Kasumi-1 (cell line): Measurements from ENCODE around the gene PLAAT5.
"Not testable (repeated sequence)": the region's sequence is repeated elsewhere in the genome, so short reads cannot be mapped to it uniquely, and the experiment has no call there.

Experiments used
- DNase-seq, 2 experiments: peaks; one replicate each; lab custom pipeline; 2025; lab: John Stamatoyannopoulos, UW

PLAAT5 gene

GRCh38 chr11:63490551-63491239 lies at the start of gene PLAAT5:
Gene PLAAT5 (minus strand): TSS chr11:63491167. CDS start chr11:63491034, 133 bp downstream.
- no peak for DNase-seq

GRCh38 chr11:63537293-63538101 lies 46.5 kb upstream of the PLAAT5 start:
- no peak for DNase-seq

DNA sequence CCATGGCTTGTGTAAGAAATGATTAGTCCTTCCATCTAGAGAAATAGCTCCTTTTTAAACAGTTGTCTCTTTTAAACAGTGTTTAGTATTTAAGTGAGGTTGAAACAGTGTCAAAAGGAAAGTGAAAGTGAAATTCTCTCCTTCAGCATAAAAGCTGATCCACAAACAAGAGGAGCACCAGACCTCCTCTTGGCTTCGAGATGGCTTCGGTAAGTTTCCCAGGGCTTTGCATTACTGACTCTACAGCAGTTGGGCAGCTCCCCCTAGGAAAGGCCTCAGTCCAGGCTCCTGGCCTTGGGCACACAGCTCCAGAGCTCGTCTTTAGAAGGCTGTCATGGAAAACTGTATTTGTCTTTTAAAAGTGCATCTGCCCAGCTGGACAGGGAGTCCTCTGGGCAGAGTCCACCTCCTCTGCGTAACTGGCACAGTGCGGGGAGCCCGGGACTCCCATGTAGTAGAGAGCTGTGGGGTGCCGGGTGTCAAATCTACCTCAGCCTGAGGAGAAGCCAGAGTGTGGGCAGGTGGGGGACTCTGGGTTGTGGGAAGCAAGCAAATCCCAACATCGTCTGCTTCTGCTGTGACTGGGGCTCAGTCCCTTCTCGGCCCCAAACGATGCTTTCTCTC lies 45.8 kb upstream of the PLAAT5 start, which contains the start of gene PLAAT4:
Gene PLAAT4, plus strand, starts transcription at position 140 of the 624 bp plus-strand sequence. Its CDS starts 61 bp downstream, at position 201.
- DNase-seq: peak; percentile 8 to 14

DNA sequence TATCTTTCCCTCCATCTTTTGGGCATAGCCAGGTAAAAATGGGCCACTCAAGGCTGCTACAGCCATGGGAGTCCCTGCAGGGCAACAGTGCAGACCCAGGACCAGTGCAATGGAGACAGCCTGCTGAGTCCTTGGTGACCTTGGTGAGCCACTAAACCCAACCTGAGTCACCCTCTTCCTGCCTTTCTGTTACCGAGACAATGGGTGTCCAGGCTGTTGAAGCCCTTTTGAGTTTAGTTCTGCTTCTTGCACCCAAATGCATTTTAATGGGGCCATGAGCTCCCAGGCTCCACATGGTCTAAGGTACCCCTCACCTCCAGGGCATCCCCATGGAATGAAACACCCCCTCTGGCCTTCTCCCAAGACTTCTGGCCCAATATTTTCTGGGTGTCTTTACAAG lies 44.8 kb upstream of the PLAAT5 start:
- DNase-seq: no peak

GRCh38 chr11:63534895-63535461 lies 44.0 kb upstream of the PLAAT5 start:
- DNase-seq: no peak

- no peak for DNase-seq
Observed at GRCh38 chr11:63534076-63534475, 43.1 kb upstream of the PLAAT5 start.

- no peak for DNase-seq
Observed at GRCh38 chr11:63532799-63533475, 42.0 kb upstream of the PLAAT5 start.

DNA sequence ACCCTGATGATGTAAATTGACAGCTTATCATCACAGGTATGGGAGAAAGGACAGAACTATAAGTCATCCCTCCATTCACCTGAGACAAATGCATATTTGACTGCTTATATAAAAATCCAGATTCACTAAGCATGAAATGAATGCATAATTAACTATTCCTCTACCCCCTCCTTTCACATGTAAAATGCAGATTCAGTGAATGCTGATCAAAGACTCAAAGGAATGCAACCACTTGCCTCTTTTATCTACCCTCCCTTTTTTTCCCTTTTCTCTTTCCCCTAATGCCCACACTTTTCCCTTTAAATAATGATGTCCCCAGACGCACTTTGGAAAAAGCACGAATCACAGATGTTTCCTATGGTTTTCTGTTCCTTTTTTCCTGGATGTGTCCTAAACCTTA lies 41.1 kb upstream of the PLAAT5 start:
- DNase-seq: no peak

- DNase-seq: peak; percentile 30 to 66
Observed at GRCh38 chr11:63531074-63531792, 40.3 kb upstream of the PLAAT5 start.

DNA sequence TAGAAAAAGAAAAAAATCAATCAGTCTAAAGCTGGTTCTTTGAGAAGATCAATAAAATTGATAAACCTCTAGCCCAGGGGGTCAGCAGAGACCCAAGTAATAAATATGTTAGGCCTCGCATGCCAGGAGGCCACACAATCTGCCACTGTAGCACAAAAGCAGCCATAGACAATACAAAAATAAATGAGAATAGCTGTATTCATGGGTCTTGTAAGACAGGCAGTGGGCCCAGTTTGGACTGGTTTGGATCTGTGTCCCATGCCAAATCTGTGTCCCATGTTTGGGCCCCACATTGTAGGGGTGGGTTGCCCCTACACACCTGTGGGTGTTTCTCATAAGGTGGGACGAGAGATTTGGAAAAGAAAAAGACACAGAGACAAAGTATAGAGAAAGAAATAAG lies 39.1 kb upstream of the PLAAT5 start:
- no peak for DNase-seq

DNA sequence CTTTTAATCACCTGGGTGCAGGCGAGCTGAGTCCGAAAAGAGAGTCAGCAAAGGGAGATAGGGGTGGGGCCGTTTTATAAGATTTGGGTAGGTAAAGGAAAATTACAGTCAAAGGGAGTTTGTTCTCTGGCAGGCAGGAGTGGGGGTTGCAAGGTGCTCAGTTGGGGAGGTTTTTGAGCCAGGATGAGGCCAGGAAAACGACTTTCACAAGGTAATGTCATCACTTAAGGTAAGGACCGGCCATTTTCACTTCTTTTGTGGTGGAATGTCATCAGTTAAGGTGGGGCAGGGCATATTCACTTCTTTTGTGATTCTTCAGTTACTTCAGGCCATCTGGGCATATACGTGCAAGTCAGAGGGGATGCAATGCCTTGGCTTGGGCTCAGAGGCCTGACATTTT lies 38.4 kb upstream of the PLAAT5 start:
- not testable (repeated sequence) for DNase-seq

DNA sequence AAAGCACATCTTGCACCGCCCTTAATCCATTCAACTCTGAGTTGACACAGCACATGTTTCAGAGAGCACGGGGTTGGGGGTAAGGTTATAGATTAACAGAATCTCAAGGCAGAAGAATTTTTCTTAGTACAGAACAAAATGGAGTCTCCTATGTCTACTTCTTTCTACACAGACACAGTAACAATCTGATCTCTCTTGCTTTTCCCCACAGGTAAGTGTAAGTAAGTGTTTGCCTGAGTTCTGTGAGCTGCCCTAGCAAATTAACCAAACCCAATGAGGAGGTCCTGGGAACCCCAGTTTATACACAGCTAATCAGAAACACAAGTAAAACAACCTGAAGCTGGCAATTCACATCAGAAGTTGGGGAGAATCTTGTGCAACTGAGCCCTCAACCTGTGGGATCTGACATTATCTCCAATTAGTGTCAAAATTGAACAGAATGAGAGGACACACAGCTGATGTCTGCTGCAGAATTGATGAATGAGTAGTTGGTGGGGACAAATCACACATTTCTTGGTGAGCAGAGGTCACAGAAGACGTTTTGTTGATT lies 37.8 kb upstream of the PLAAT5 start:
- not testable (repeated sequence) for DNase-seq

DNA sequence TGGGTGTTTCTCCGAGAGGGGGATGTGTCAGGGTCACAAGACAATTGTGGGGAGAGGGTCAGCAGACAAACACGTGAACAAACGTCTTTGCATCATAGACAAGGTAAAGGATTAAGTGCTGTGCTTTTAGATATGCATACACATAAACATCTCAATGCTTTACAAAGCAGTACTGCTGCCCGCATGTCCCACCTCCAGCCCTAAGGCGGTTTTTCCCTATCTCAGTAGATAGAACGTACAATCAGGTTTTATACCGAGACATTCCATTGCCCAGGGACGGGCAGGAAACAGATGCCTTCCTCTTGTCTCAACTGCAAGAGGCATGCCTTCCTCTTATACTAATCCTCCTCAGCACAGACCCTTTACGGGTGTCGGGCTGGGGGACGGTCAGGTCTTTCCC lies 37.2 kb upstream of the PLAAT5 start:
- DNase-seq: not testable (repeated sequence)

DNA sequence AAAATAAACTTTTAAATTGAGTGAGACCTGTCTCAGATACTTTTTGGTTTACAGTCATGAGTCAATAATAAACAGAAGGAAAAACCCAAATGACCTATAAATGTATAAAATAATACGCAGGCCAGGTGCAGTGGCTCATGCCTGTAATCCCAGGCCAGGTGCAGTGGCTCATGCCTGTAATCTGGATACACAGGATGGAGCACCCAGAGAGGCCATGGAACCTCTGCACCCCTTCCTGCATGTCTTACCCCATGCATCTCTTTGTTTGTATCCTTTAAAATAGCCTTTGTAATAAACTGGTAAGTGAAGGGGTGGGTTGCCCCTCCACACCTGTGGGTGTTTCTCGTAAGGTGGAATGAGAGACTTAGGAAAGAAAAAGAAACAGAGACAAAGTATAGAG lies 36.7 kb upstream of the PLAAT5 start:
- no peak for DNase-seq

DNA sequence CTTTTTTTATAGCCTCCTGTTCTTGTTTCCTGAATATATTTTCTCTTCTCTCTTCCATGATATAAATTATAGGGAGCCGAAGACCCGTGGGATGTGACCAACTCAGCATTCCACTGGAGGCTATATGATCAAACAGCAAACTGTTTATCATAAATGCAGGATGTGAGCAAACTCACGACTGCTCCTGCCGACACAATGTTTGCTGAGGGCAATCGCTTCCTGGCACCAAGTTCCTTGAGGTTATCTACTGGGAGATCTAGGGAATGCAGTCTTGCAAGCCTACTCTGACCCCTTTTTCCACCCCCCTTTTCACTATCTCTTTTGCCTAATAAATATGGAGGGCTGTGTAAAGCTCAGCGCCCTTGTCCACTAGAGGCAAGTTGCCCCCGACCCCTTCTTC lies 32.2 kb upstream of the PLAAT5 start:
- no peak for DNase-seq

- peak in 1 of 2 experiments; percentile 12 for DNase-seq
Observed at GRCh38 chr11:63521896-63522295, 30.9 kb upstream of the PLAAT5 start.

DNA sequence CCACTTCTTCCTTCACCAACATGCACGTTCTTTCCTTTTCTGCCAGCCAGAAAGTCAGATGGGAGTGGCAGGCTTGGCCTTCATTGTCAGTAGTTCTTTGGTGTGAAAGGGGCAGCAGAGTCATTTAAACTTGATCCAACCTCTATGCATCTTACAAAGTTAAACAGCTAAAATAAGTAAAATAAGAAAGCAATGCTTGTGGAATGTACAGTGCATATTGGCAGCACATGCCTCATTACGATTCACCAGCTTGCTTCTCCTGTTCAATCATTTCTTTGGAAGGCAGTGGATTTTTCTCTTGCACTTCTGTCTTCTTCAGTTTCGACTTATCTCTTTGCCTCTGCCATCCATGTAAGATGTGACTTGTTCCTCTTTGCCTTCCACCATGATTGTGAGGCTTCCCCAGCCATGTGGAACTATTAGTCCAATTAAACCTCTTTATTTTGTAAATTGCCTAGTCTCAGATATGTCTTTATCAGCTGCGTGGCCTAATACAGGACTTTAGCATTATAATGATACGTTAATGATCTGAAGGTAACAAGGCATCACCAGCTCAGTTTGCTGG lies 29.7 kb upstream of the PLAAT5 start:
- no peak for DNase-seq

DNA sequence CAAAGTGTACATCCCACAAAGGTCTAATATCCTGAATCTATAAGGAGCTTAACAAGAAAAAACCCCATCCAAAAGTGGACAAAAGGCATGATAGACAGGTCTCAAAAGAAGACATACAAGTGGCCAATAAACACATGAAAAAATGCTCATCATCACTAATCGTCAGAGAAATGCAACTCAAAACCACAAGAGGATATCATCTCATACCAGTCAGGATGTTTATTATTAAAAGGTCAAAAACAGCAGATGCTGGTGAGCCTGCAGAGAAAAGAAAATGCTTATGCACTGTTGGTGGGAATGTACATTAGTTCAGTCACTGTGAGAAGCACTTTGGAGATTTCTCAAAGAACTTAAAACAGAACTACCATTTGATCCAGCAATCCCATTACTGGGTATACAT lies 27.6 kb upstream of the PLAAT5 start:
- no peak for DNase-seq

GRCh38 chr11:63517156-63517555 lies 26.2 kb upstream of the PLAAT5 start:
- no peak for DNase-seq

DNA sequence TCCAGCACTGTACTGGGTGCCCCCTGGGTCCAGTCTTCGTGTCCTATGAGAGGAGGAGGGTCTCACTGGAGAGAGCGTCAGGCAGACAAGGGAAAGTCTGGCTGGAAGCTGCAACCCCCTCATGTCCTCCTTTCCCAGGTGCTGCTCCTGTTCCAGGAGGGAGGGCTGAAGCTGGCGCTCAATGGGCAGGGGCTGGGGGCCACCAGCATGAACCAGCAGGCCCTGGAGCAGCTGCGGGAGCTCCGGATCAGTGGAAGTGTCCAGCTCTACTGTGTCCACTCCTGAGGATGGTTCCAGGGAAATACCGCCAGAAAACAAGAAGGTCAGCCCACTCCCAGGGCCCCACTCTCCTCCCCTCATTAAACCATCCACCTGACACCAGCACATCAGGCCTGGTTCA lies 25.1 kb upstream of the PLAAT5 start:
- no peak for DNase-seq

DNA sequence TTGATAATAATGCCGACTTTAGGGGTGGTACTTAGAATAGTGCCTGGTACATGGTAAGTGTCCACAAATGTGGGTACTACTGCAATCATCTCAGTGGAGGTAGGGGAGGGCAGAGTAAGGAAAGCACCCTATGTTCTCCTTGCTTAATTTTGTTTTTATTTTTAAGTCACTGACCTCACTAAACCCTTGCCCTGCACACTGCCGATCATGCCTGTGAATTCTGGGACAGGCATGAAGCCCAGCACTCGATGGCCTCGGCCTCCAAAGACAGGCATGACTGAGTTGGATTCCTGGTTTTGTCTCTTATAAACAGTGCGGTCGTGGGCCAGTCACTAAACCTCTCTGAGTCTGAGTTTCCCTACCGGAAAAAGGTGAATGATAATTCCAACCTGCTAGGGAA lies 21.8 kb upstream of the PLAAT5 start:
- DNase-seq: no peak
